GM21381 (cell line): ENCODE data around the gene FGFR3.

Experiments used
- ATAC-seq: cut with Tn5 transposase; IDR thresholded peaks from one replicate; pipeline ENCODE4 v1.9.1; 2021; ENCODE audit warnings: mild to moderate bottlenecking, moderate library complexity; ENCODE audit not compliant: unreplicated experiment

The FGFR3 gene

GRCh38 chr4:1792832-1793495 lies at the start of gene FGFR3:
Gene FGFR3 (plus strand): TSS chr4:1793293. CDS start chr4:1793935, 642 bp downstream.
- ATAC-seq = no peak

DNA sequence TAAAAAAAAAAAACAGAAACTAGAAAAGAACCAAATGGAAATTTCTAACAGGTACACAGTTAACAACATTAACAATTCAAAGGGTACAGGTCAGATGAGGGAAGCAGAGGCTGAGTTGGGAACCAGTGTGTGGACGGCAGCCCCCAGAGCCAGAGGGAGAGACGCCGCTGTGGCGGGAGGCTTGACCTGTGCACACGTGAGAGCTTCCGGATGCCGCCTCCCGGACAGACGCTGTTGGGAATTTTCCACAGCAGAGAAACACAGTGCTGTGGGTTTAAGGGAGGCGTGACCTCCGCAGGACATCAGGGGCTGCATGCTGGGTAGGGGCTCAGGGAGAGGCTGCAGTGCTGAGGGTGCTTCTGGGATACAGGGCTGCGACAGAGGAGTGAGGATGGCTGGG lies 49.5 kb upstream of the FGFR3 start:
- no peak for ATAC-seq

- ATAC-seq = no peak
Measured at GRCh38 chr4:1743975-1744374, 49.1 kb upstream of the FGFR3 start.

DNA sequence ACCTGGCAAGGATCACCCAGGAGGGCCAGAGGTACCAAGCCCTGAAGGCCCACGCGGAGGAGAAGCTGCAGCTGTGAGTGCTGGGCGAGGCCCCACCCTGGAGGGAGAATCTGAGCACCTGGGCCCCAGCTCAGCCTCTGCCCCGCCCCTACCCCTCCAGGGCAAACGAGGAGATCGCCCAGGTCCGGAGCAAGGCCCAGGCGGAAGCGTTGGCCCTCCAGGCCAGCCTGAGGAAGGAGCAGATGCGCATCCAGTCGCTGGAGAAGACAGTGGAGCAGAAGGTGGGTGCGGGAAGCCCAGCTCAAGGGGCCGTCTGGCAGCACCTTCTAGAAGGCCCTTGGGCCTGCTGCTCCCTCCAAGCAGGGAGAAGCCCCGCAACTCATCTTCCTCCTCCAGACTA lies 48.5 kb upstream of the FGFR3 start:
- no peak for ATAC-seq

DNA sequence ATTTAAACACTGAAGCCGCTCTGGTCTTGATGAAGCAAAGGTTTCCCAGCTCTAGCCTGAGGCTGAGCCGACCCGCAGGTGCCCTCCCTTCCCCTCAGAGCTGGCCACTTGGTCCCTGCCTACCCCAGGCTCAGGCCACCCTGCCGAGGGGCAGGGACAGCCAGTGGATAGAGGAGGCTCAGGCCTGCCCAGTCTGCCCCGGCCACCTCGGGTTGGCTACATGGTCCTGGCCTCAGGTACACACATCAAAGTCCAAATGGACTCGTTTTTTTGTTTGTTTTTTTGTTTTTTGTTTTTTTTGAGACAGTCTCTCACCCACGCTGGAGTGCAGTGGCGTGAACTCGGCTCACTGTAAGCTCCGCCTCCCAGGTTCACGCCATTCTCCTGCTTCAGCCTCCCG lies 47.9 kb upstream of the FGFR3 start:
- ATAC-seq = no peak

DNA sequence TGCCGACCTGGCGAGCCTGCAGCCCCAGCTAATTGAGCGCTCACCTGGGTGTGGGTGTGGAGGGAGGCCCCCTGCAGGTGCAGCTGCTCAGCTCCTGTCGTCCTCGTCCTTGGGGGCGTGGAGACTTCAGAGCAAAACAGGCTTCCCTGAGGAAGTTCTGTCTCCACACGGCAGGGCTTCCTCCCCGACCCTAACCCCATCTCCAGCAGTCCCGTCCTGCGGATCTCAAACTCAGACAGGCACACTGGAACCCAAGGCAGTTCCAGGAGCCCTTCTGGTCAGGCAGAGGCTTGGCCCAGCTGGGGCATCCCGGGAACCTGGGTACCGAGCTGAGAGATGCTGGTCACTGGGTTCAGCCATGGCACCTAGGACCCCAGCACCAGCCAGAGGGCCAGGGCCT lies 47.4 kb upstream of the FGFR3 start:
- ATAC-seq = no peak

DNA sequence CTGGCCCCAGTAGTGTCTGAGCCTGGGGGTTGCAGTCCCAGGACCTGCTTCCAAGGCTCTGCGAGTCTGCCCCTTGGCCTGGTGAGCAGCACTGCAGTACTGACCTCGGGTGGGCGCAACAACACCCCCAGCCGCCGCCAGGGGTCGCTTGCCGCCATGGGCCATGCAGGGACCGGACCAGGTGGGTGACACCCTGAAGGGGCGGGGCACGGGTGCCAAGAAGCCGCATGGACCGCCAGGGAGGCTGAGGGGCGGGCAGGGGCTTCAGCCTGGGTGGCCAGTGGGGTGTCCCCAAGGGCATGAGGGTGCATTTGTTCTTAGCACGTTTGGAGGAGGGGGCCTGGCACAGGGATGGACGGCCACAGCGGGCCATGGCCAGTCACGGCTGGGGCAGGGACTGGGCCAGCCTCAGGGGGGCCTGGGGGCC lies 46.8 kb upstream of the FGFR3 start:
- ATAC-seq = no peak

DNA sequence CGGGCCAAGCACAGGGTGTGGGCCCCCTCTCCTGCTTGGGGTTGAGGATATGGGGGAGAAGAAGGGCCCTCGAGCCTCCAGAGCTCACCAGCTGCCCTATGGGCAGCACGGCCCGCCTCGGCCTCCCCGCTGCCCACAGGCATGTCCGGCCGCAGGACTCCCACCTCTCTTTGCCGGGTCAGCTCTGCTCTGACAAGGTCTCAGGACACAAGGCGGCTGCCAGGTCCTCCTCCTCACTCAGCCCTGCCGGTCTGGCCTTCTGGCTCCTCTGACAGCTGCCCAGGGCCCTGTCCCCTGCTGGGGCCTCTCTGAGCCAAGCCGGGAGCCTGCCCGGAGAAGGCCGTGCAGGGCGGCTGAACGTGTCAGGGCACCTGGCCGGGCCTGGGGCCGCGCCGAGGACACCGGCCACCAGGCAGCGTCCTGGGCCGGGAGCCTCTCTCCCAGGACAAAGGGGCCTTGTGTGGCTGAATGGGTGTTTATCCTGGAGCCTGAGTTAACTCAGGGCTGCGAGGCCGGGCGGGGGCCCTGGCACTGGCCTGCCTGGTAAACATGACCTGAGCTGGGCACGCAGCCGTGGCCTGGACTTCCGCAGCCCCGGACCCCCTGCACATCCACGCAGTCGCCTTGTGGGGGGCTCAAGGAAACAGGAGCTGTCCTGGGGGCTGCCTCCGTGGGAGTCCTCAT lies 46.0 kb upstream of the FGFR3 start:
- no peak for ATAC-seq

DNA sequence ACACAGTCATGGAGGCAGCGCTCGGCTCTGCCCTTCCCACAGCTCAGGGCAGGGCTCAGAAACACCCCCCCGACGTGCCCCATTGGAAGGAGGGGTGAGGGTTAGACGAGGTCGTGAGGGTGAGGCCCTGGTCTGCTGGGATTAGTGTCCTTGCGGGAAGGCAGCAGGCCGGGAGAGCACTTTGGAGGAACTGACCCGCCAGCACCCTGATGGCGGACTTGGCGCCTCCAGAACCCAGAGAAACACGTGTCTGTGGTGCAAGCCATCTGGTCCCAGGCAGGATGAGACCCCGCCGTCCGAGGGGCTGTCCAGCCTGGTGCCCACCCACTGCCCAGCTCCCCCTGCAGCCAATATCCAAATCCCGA lies 45.5 kb upstream of the FGFR3 start:
- ATAC-seq = no peak

- no peak for ATAC-seq
Measured at GRCh38 chr4:1748465-1748995, 44.6 kb upstream of the FGFR3 start.

- no peak for ATAC-seq
Measured at GRCh38 chr4:1749370-1749769, 43.7 kb upstream of the FGFR3 start.

- no peak for ATAC-seq
Measured at GRCh38 chr4:1749826-1750225, 43.3 kb upstream of the FGFR3 start.

DNA sequence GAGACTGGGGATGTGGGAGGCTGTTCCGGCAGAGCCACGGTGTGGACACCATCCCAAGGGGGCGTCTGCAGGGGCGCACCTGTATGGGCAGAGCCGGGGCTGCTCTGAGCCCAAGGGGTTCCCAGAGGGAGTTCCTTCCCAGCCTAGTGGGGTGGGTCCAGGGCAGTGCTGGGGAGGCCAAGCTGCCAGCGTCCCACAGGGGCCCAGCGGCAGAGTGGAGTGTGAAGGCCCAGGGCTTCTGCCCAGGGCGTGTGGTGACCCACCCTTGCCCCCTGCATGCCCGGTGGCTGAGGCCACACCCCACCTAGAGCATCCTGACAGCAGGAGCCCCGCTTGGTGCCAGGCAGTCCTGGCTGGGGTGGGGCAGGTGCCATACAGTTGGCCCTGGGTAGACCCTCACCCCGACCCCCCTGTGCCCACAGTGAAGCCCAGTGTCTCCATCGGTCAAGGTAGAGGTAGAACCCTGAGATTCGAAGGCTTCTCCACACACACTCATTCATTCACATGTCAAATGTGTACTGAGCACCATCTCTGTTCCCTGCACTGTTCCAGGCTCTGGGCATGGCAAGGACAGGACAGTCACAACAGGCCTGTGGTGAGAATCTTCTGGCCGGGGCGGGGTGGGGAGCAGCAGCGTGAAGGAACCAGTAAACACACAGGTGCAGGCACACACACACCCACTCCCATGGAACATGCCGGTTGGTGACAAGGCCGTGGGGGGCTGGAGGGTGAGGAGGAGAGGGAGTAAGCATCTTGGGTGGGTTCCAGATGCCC lies 42.5 kb upstream of the FGFR3 start:
- no peak for ATAC-seq

- no peak for ATAC-seq
Measured at GRCh38 chr4:1751155-1751918, 41.8 kb upstream of the FGFR3 start.

- no peak for ATAC-seq
Measured at GRCh38 chr4:1751919-1752283, 41.2 kb upstream of the FGFR3 start.

DNA sequence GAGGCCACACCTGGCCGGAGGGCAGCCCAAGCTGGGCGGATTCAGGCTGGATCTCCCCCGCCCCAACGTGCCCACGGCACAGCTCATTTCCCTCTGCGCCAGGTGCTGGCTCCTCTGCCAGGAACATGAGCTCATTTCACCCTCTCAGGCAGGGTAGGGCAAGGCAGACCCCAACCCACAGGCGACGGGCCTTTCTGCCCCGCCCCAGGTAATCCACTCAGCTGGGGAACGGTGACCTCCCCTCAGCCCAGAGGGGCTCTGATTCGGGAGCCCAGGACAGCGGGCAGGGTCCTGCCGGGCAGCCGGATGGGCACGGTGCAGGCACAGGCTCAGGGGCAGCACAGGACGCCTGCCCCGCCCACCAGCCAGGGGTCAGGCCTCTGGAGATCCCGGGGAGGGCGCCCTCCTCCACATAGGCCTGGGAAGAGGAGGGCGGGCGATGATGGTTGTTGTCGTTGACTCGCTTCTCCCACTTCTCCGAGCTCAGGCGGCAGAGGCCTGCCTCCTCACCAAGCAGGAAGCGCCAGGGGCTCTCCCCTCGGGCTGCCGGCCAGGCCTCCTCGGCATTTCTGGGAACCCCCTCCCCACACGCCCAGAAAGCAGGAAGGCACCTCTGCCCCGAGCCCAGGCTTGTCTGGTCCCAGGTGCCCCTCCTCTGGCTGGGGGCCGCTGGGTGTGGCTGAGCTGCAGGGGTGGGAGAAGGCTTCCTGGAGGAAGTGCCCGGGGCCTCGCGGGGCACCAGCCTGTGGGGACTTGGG lies 40.6 kb upstream of the FGFR3 start:
- ATAC-seq = no peak

DNA sequence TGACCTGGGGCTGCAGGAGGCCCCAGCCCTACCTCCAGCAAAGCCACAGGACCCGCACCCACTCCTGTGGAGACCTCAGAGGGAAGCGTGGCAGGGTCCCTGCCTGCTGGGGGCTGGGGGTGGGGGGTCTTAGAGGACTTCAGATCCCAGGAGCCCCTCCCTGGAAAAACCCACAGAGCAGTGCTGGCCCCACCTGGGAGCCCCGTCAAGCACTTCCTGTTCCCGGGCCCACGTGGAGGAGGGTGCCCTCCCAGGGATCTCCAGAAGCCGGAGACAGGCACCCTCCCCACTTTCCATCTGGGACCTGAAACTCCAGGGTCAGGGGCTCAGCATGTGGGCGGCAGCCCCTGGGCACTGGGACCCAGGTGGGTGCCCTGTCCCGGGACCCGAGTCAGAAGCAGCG lies 39.8 kb upstream of the FGFR3 start:
- ATAC-seq = no peak

DNA sequence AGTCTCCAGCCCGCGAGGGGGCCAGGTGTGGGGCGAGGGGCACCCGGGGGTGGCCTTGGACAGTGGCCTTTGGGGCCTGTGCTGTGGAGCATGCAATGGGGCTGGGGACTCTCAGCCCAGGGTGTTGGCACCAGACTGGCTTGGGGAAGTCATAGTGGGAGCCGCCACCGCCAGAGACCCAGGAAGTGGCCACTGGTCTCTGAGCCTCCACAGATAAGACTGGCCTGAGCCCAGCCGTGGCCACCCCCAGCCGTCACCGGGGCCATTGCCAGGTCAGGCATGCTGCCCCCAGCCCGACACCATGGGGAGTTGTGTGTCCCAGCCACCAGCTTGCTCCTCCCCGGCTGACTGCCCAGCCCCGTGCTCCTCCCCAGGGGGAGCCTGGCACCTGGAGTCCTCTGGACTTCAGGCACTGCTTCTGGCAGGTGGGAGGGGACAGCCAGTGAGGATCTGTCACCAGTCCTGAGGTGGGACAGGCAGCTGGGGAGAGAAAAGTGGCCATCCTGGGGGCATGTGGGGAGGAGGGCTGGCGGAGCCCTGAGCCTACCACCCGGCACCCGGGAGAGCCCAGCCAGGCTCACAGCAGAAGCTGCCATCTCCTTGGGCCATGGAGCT lies 39.3 kb upstream of the FGFR3 start:
- no peak for ATAC-seq

DNA sequence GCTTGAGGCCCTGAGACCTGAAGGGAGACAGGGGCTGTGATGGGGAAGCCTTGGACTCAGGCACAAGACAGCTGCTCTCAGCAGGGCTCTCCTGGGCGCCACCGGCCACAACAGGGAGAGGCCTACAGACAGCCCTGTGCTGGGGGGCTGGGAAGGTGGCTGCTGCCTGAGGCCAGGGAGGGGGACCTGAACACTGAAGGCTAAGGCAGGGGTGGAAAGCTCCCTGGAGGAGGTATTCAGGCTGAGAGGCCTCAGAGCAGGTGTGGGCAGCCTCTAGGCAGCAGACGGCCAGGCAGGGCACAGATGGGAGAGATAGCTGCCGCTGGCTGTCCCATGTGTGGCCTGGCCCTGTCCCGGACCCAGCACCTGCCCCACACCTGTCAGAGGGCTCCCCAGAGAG lies 38.8 kb upstream of the FGFR3 start:
- no peak for ATAC-seq

DNA sequence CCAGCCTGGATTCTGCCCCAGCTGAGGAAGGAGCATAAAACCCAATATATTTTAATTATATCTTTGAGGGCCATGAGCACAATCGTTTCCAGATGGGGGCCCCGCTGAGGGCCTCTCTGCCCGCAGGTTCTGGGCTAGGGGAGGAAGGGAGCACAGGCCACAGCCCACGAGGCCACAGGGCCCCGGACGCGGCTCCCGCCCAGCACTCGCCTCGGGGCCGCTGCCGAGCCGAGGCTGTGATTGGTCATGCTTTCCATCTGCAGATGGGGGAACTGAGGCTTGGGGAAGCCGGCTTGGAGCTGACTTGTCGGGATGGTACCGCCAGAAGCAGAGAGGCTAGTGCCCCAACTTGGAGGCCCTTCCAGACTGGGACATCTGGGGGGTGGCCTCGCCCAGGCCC lies 37.8 kb upstream of the FGFR3 start:
- ATAC-seq = no peak
